ENCODE data around the gene PLA2G2C. TPM values are rescaled to one million over a fixed set of nuclear protein-coding genes. Genes with fewer than 3 reads are reported as not detected.

PLA2G2C gene
- total RNA-seq, 4 donors from 2014 or later, result 0.33 to 0.42 (median 0.40) TPM; not detected in 1

GRCh38 chr1:20215716-20216115 lies 29.4 kb upstream of the PLA2G2C start:
- Histone ChIP-seq H3K27me3 (peaks cover 0 to 5% (median 0%) of the 10 kb centered on the region in 4 donors), H3K36me3 (no peaks in the 10 kb centered on the region), H3K9me3 (no peaks in the 10 kb centered on the region), H3K27ac (replicated peaks in 1 of 4) (no peak overlapping the region), H3K4me1 (peaks cover 0 to 16% (median 12%) of the 10 kb centered on the region in 4 donors), H3K4me3 (no peak overlapping the region)
- intact Hi-C loops (cut with DNase I), result loop anchor here (10.0 kb wide), 1 partner anchor 159 kb away; no protein-coding TSS in a partner anchor
- WGBS, result 87% methylated on average over 6 of the region's 6 CpGs
- DNase-seq (ENCODE audit: extremely low spot score), result no peak
- TF ChIP-seq CTCF (IDR thresholded peaks at IDR 0.05) (no peak), POLR2A (IDR thresholded peaks at IDR 0.05; ENCODE audit: low read depth) (no peak), POLR2AphosphoS5 (IDR thresholded peaks at IDR 0.05) (no peak), EP300 (IDR thresholded peaks at IDR 0.05) (no peak)

- Histone ChIP-seq H3K4me1 (peaks cover 0 to 16% (median 12%) of the 10 kb centered on the region in 4 donors), H3K4me3 (no peak overlapping the region), H3K27ac (replicated peaks in 1 of 4) (no peak overlapping the region), H3K27me3 (peaks cover 0 to 7% (median 0%) of the 10 kb centered on the region in 4 donors), H3K9me3 (no peaks in the 10 kb centered on the region), H3K36me3 (no peaks in the 10 kb centered on the region)
- TF ChIP-seq CTCF (IDR thresholded peaks at IDR 0.05) (peak; percentile 65 to 84 (median 80)), POLR2A (IDR thresholded peaks at IDR 0.05; ENCODE audit: low read depth) (no peak)
- WGBS, result 9% methylated on average over 20 of the region's 21 CpGs
- DNase-seq (ENCODE audit: extremely low spot score), result no peak
- intact Hi-C loops (cut with DNase I), result loop anchor here (1.0 to 10.0 kb wide), 2 partner anchors 162 to 281 kb away; no protein-coding TSS in a partner anchor
Measured at GRCh38 chr1:20212685-20213331, 26.5 kb upstream of the PLA2G2C start.

GRCh38 chr1:20212085-20212684 lies 25.9 kb upstream of the PLA2G2C start:
- Histone ChIP-seq H3K9me3 (no peaks in the 10 kb centered on the region), H3K27me3 (peaks cover 0 to 7% (median 0%) of the 10 kb centered on the region in 4 donors), H3K27ac (replicated peaks in 1 of 4) (no peak overlapping the region), H3K4me1 (peaks cover 0 to 16% (median 12%) of the 10 kb centered on the region in 4 donors), H3K36me3 (no peaks in the 10 kb centered on the region), H3K4me3 (no peak overlapping the region)
- intact Hi-C loops (cut with DNase I), result loop anchor here (10.0 kb wide), 1 partner anchor 163 kb away; no protein-coding TSS in a partner anchor
- WGBS, result 63% methylated on average over 11 of the region's 11 CpGs
- TF ChIP-seq EP300 (IDR thresholded peaks at IDR 0.05) (no peak), CTCF (IDR thresholded peaks at IDR 0.05) (no peak), POLR2AphosphoS5 (IDR thresholded peaks at IDR 0.05) (no peak), POLR2A (IDR thresholded peaks at IDR 0.05; ENCODE audit: low read depth) (no peak)
- no peak for DNase-seq (ENCODE audit: extremely low spot score)

- no peak overlapping the region for H3K27ac ChIP-seq (replicated peaks in 1 of 4)
- 69% methylated on average over 4 of the region's 4 CpGs for WGBS
- no peaks in the 10 kb centered on the region for H3K36me3 ChIP-seq
- H3K4me1 ChIP-seq, result peaks cover 0 to 16% (median 12%) of the 10 kb centered on the region in 4 donors
- TF ChIP-seq POLR2AphosphoS5 (IDR thresholded peaks at IDR 0.05) (no peak), EP300 (IDR thresholded peaks at IDR 0.05) (no peak), CTCF (IDR thresholded peaks at IDR 0.05) (no peak), POLR2A (IDR thresholded peaks at IDR 0.05; ENCODE audit: low read depth) (no peak)
- DNase-seq (ENCODE audit: extremely low spot score), result no peak
- intact Hi-C loops (cut with DNase I), result loop anchor here (10.0 kb wide), 1 partner anchor 163 kb away; no protein-coding TSS in a partner anchor
- H3K9me3 ChIP-seq, result no peaks in the 10 kb centered on the region
- peaks cover 0 to 7% (median 0%) of the 10 kb centered on the region in 4 donors for H3K27me3 ChIP-seq
- no peak overlapping the region for H3K4me3 ChIP-seq
Measured at GRCh38 chr1:20211511-20211931, 25.2 kb upstream of the PLA2G2C start.
